HCT116 (cell line): Measurements from ENCODE around the gene ELL2. TPM values are rescaled to one million over a fixed set of nuclear protein-coding genes. Genes with fewer than 3 reads are reported as not detected.

Source experiments
- ATAC-seq: fragments of 200-7000 bp; cut with Tn5 transposase; 2 replicates; pipeline ENCODE4 v1.9.1; 2020; ENCODE audit warnings: mild to moderate bottlenecking, moderate library complexity
- BruUV-seq: library from RNA; stranded (reverse); fragments of 400-500 nt; replicated peaks from 2 replicates; lab custom pipeline; 2021; lab: Mats Ljungman, UMichigan
- CTCF ChIA-PET: fragments of 300-600 bp; sonication (Branson Sonifier 250); formaldehyde crosslinking; loops from one replicate; lab custom pipeline; 2021; ENCODE audit warnings: antibody characterized with exemption; lab: Charles Lee
- POLR2A ChIA-PET: fragments of 300-600, 350-600 bp; sonication (Branson Sonifier 250); formaldehyde crosslinking; loops from one replicate; lab custom pipeline; 2021; ENCODE audit warnings: antibody characterized with exemption; lab: Charles Lee
- RAD21 ChIA-PET, 2 experiments: fragments of 300-600 bp; sonication (Branson Sonifier 250); formaldehyde crosslinking; loops; one replicate each; lab custom pipeline; 2023; ENCODE audit warnings: low total read pairs in 2 of 2; ENCODE audit not compliant: uncharacterized antibody in 2 of 2, unreplicated experiment in 2 of 2, low non-redundant PET in 1 of 2; lab: Charles Lee
- DNase-seq: peaks from one replicate; pipeline ENCODE4 v3.0.0-alpha.2; 2010; ENCODE audit warnings: low read depth, low spot score
- H2AFZ ChIP-seq: fragments of 200-600 bp; shearing (Covaris generic), sonication (generic); 2 replicates; pipeline ENCODE4 v1.6.1; 2017; ENCODE audit warnings: low read depth, mixed run types, mixed read lengths, antibody characterized with exemption, low read length; ENCODE audit not compliant: poor library complexity, severe bottlenecking
- H3K27ac ChIP-seq: 2 replicates; pipeline ENCODE4 v1.5.1; 2012; ENCODE audit warnings: low read depth, low read length
- H3K27me3 ChIP-seq: fragments of 200-600 bp; sonication (generic); 2 replicates; pipeline ENCODE4 v1.6.1; 2016; ENCODE audit warnings: mixed run types, low read length, mixed read lengths; ENCODE audit not compliant: insufficient read depth
- H3K36me3 ChIP-seq, 2 experiments: fragments of 200-500 bp in 1 of 2; fragments of 200-600 bp in 1 of 2; sonication (Bioruptor generic) in 1 of 2; sonication (generic) in 1 of 2; 2 replicates each; pipeline versions ENCODE4 v1.5.1 to v1.6.1; 2014 to 2016; ENCODE audit warnings: low read length in 2 of 2, inconsistent platforms in 1 of 2, mixed read lengths in 1 of 2, mixed run types in 1 of 2; ENCODE audit not compliant: insufficient read depth in 2 of 2, control insufficient read depth in 1 of 2
- H3K4me1 ChIP-seq, 2 experiments: fragments of 200-600 bp in 1 of 2; sonication (generic) in 1 of 2; 2 replicates each; pipeline versions ENCODE4 v1.5.1 to v1.6.1; 2012 to 2017; ENCODE audit warnings: low read length in 2 of 2, inconsistent platforms in 1 of 2, mild to moderate bottlenecking in 1 of 2, mixed read lengths in 1 of 2, mixed run types in 1 of 2, moderate library complexity in 1 of 2; ENCODE audit not compliant: insufficient read depth in 2 of 2, control insufficient read depth in 1 of 2
- H3K4me2 ChIP-seq: fragments of 200-600 bp; sonication (generic); 2 replicates; pipeline ENCODE4 v1.6.1; 2017; ENCODE audit warnings: mixed run types, low read length, mixed read lengths
- H3K4me3 ChIP-seq, 2 experiments: fragments of 200-600 bp in 1 of 2; sonication (generic) in 1 of 2; replicated peaks in 1 of 2; 2 replicates each; pipeline ENCODE4 v1.5.1; 2011 to 2016; ENCODE audit warnings: low read length in 2 of 2, control low read depth in 1 of 2, low read depth in 1 of 2, mild to moderate bottlenecking in 1 of 2, mixed read lengths in 1 of 2, mixed run types in 1 of 2
- H3K79me2 ChIP-seq: fragments of 200-600 bp; sonication (generic); 2 replicates; pipeline ENCODE4 v1.6.1; 2017; ENCODE audit warnings: mild to moderate bottlenecking, mixed run types, low read length, moderate library complexity, mixed read lengths; ENCODE audit not compliant: insufficient read depth
- H3K9ac ChIP-seq: fragments of 200-600 bp; sonication (generic); 2 replicates; pipeline ENCODE4 v1.6.1; 2016; ENCODE audit warnings: low read length, mixed read lengths
- H3K9me2 ChIP-seq: fragments of 200-600 bp; sonication (generic), shearing (Covaris generic); 2 replicates; pipeline ENCODE4 v1.6.1; 2017; ENCODE audit warnings: mixed run types, mild to moderate bottlenecking, moderate library complexity; ENCODE audit not compliant: insufficient read depth
- H3K9me3 ChIP-seq, 2 experiments: fragments of 200-500 bp in 1 of 2; fragments of 200-600 bp in 1 of 2; sonication (Bioruptor generic) in 1 of 2; sonication (generic) in 1 of 2; 2 replicates each; pipeline ENCODE4 v1.6.1; 2014 to 2017; ENCODE audit warnings: low read length in 2 of 2, mixed read lengths in 2 of 2, inconsistent platforms in 1 of 2, low read depth in 1 of 2, mild to moderate bottlenecking in 1 of 2, mixed run types in 1 of 2, moderate library complexity in 1 of 2; ENCODE audit not compliant: control insufficient read depth in 1 of 2, insufficient read depth in 1 of 2
- H4K20me1 ChIP-seq: fragments of 200-600 bp; sonication (generic), shearing (Covaris generic); 2 replicates; pipeline ENCODE4 v1.6.1; 2017; ENCODE audit warnings: mixed run types, mild to moderate bottlenecking, moderate library complexity; ENCODE audit not compliant: insufficient read depth
- CBX3 ChIP-seq: IDR thresholded peaks from 2 replicates; pipeline ENCODE4 v1.6.1; 2012; ENCODE audit warnings: low read depth
- CEBPB ChIP-seq: IDR thresholded peaks from 2 replicates; pipeline ENCODE4 v1.6.1; 2012; ENCODE audit warnings: low read depth
- CTCF ChIP-seq, 3 experiments: fragments of 200-600 bp in 1 of 3; sonication (generic) in 1 of 3; IDR thresholded peaks in 2 of 3; conservative IDR thresholded peaks in 1 of 3; 2 replicates each; pipeline ENCODE4 v1.5.1; 2012 to 2017; ENCODE audit warnings: low read depth in 2 of 3, low read length in 2 of 3, antibody characterized with exemption in 1 of 3, borderline replicate concordance in 1 of 3, control low read depth in 1 of 3, mild to moderate bottlenecking in 1 of 3, mixed read lengths in 1 of 3, mixed run types in 1 of 3, moderate library complexity in 1 of 3; ENCODE audit not compliant: insufficient read depth in 1 of 3
- EZH2 ChIP-seq: fragments of 200-600 bp; sonication (generic); IDR thresholded peaks from 2 replicates; pipeline ENCODE4 v1.6.1; 2017; ENCODE audit warnings: antibody characterized with exemption, mixed run types
- MAX ChIP-seq: IDR thresholded peaks from 2 replicates; pipeline ENCODE4 v1.6.1; 2012
- POLR2A ChIP-seq: IDR thresholded peaks from 2 replicates; pipeline ENCODE4 v1.7.0; 2011; ENCODE audit warnings: borderline replicate concordance; ENCODE audit not compliant: insufficient read depth, insufficient read length; ENCODE audit errors: extremely low read depth
- RAD21 ChIP-seq: IDR thresholded peaks from 2 replicates; pipeline ENCODE4 v1.6.1; 2012; ENCODE audit warnings: low read depth, mild to moderate bottlenecking
- REST ChIP-seq: IDR thresholded peaks from 2 replicates; pipeline ENCODE4 v1.6.1; 2012; ENCODE audit warnings: low read depth
- SIN3A ChIP-seq: IDR thresholded peaks from 2 replicates; pipeline ENCODE4 v1.6.1; 2012; ENCODE audit warnings: low read depth
- YY1 ChIP-seq: IDR thresholded peaks from 2 replicates; pipeline ENCODE4 v1.6.1; 2011; ENCODE audit warnings: low read length, low read depth, moderate library complexity, mild to moderate bottlenecking; ENCODE audit not compliant: insufficient replicate concordance; ENCODE audit errors: extremely low read depth
- ZBTB33 ChIP-seq: IDR thresholded peaks from 2 replicates; pipeline ENCODE4 v1.6.1; 2011; ENCODE audit warnings: mild to moderate bottlenecking, low read length, moderate library complexity; ENCODE audit not compliant: insufficient replicate concordance; ENCODE audit errors: extremely low read depth
- ZFX ChIP-seq: fragments of 450-650 bp; IDR thresholded peaks from 2 replicates; pipeline ENCODE4 v1.6.1; 2017
- ZNF274 ChIP-seq: fragments of 200-500 bp; sonication (Bioruptor generic); IDR thresholded peaks from 2 replicates; pipeline ENCODE4 v1.6.1; 2014; ENCODE audit warnings: mild to moderate bottlenecking, low read depth, low read length, inconsistent platforms
- intact Hi-C: fragments of 100-400 bp; cut with micrococcal nuclease; formaldehyde crosslinking; loops from 2 replicates; pipeline ENCODE4 v1.10.0; 2022
- total RNA-seq: library from RNA; stranded (reverse); gene quantifications from one replicate; pipeline ENCODE4 v1.2.1, GENCODE V29; 2021; ENCODE audit not compliant: unreplicated experiment

ELL2 gene
- total RNA-seq, 1 experiment from 2014 or later: 29.8 TPM

- Histone ChIP-seq H3K9me3 (no peaks in the 10 kb centered on the region), H3K79me2 (no peaks in the 10 kb centered on the region), H4K20me1 (no peaks in the 10 kb centered on the region), H3K9me2 (no peaks in the 10 kb centered on the region), H2AFZ (no peak overlapping the region), H3K27me3 (no peaks in the 10 kb centered on the region), H3K4me1 (no peaks in the 10 kb centered on the region), H3K4me2 (no peak overlapping the region), H3K4me3 (no peak overlapping the region), H3K9ac (no peak overlapping the region), H3K36me3 (no peaks in the 10 kb centered on the region), H3K27ac (no peak overlapping the region)
- intact Hi-C loops: loop anchor here (10.0 kb wide), 1 partner anchor 61 kb away; no protein-coding TSS in a partner anchor
- TF ChIP-seq CEBPB (no peak), CBX3 (no peak), ZFX (no peak), CTCF (IDR thresholded peaks at IDR 0.05 in 2 of 3, conservative IDR thresholded peaks at IDR 0.05 in 1 of 3; ENCODE audit: borderline replicate concordance in 1 of 3, insufficient read depth in 1 of 3, low read depth in 2 of 3, low read length in 2 of 3) (no peak), YY1 (no peak), RAD21 (no peak), ZNF274 (no peak), EZH2 (no peak)
- ATAC-seq: no peak
- ChIA-PET CTCF (no interaction called here), POLR2A (no interaction called here), RAD21 (no interaction called here)
- DNase-seq: no peak
- BruUV-seq: no TSS peak
Observed at GRCh38 chr5:95993776-95994175, 32.1 kb upstream of the ELL2 start.

- DNase-seq (no peak), ATAC-seq (no peak)
- Histone ChIP-seq H3K27ac (no peak overlapping the region), H2AFZ (no peak overlapping the region), H3K4me3 (no peak overlapping the region), H3K9ac (no peak overlapping the region), H3K79me2 (no peaks in the 10 kb centered on the region), H4K20me1 (no peaks in the 10 kb centered on the region), H3K27me3 (no peaks in the 10 kb centered on the region), H3K4me2 (no peak overlapping the region), H3K9me2 (no peaks in the 10 kb centered on the region), H3K36me3 (no peaks in the 10 kb centered on the region), H3K4me1 (no peaks in the 10 kb centered on the region), H3K9me3 (no peaks in the 10 kb centered on the region)
- ChIA-PET CTCF (no interaction called here), RAD21 (no interaction called here), POLR2A (no interaction called here)
- no TSS peak for BruUV-seq
- intact Hi-C loops: loop anchor here (10.0 kb wide), 1 partner anchor 62 kb away; no protein-coding TSS in a partner anchor
- no peak for TF ChIP-seq POLR2A
- no peak for TF ChIP-seq ZBTB33
- TF ChIP-seq REST: no peak
- TF ChIP-seq SIN3A: no peak
- no peak for TF ChIP-seq MAX
Observed at GRCh38 chr5:95993266-95993665, 31.6 kb upstream of the ELL2 start.
